T-helper 9 cell (primary cell): ENCODE data around the gene CHD5.
"Not testable (repeated sequence)": the region's sequence is repeated elsewhere in the genome, so short reads cannot be mapped to it uniquely, and the experiment has no call there.

ENCODE experiments used
- DNase-seq: peaks from one replicate; pipeline ENCODE4 v3.0.0-alpha.2; 2020

CHD5 gene

GRCh38 chr1:6080469-6080868, 99.7 kb downstream of the CHD5 start:
- no peak for DNase-seq

GRCh38 chr1:6077919-6078318, 102.2 kb downstream of the CHD5 start:
- DNase-seq, result no peak

GRCh38 chr1:6077506-6077905, 102.6 kb downstream of the CHD5 start:
- DNase-seq, result no peak

- not testable (repeated sequence) for DNase-seq
These were observed 103.1 kb downstream of the CHD5 start for GRCh38 chr1:6077061-6077460.

GRCh38 chr1:6075748-6076147, 104.4 kb downstream of the CHD5 start:
- DNase-seq, result no peak

- no peak for DNase-seq
These were observed 105.8 kb downstream of the CHD5 start for GRCh38 chr1:6074192-6074901.

- DNase-seq, result no peak
These were observed 106.6 kb downstream of the CHD5 start for GRCh38 chr1:6073480-6074053.

- no peak for DNase-seq
These were observed 107.2 kb downstream of the CHD5 start for GRCh38 chr1:6072774-6073479.

GRCh38 chr1:6071219-6071618, 108.9 kb downstream of the CHD5 start:
- no peak for DNase-seq

GRCh38 chr1:6070450-6070974, 109.6 kb downstream of the CHD5 start:
- no peak for DNase-seq

- DNase-seq, result no peak
These were observed 110.5 kb downstream of the CHD5 start for GRCh38 chr1:6069573-6069972.

GRCh38 chr1:6068932-6069331, 111.2 kb downstream of the CHD5 start:
- DNase-seq, result no peak

GRCh38 chr1:6068073-6068472, 112.0 kb downstream of the CHD5 start:
- no peak for DNase-seq

- DNase-seq, result no peak
These were observed 113.4 kb downstream of the CHD5 start for GRCh38 chr1:6066680-6067079.

GRCh38 chr1:6065093-6065858, 114.8 kb downstream of the CHD5 start:
- no peak for DNase-seq

- not testable (repeated sequence) for DNase-seq
These were observed 116.5 kb downstream of the CHD5 start for GRCh38 chr1:6063532-6064053.

GRCh38 chr1:6062670-6063069, 117.5 kb downstream of the CHD5 start:
- DNase-seq, result no peak

GRCh38 chr1:6059866-6060265, 120.3 kb downstream of the CHD5 start:
- DNase-seq, result no peak

GRCh38 chr1:6057170-6057845, 122.8 kb downstream of the CHD5 start:
- no peak for DNase-seq

GRCh38 chr1:6056572-6056948, 123.6 kb downstream of the CHD5 start:
- no peak for DNase-seq

- DNase-seq, result no peak
These were observed 125.5 kb downstream of the CHD5 start for GRCh38 chr1:6054596-6054995.

GRCh38 chr1:6053206-6053546, 126.9 kb downstream of the CHD5 start:
- no peak for DNase-seq
